Activated CD4-positive, CD25-positive, alpha-beta regulatory T cell treated with anti-CD3 and anti-CD28 coated beads, Interleukin-2, amount 50 U/mL, for 72 hours (primary cell): Measurements from ENCODE around the gene WNT5B.

Experiments used
- DNase-seq: peaks from one replicate; pipeline ENCODE4 v3.0.0; 2021

The WNT5B gene

DNA sequence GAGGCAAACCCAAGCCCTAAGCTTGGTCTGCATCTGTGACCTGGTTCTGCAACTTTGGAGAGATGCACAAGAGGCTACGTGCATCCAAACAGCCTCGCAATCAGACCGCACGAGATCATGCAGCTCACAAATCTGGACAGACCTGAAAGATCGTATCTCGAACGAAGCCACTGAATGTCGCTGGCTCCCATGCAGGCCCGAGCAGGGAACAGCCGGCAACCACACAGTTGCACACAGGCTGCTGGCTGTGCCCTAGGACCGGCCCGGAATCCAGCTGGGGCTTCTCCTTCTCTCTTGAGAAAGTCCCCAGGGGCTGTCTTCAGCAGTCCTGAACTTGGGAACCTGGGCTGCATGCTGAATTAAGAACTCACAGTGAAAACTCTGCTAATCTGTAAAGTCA lies 27.9 kb downstream of the WNT5B start:
- no peak for DNase-seq

DNA sequence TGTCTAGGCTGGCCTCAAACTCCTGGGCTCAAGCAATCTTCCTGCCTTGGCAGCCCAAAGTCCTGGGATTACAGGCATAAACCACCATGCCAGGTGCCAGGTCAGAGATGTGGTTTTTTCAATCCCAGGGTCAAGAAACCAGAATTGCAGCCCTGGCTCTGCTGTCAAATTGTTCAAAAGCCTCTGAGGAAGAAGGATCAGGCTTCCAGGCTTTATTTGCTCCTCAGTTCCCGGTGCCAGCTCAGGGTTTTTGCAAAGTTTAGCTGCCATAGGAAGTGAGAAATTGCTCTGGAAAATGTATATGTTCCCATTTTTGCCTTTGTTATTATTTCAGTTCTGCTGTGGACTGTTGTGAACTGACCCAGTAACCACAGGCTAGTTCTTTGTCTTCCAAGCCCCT lies 28.7 kb downstream of the WNT5B start:
- DNase-seq: no peak

DNA sequence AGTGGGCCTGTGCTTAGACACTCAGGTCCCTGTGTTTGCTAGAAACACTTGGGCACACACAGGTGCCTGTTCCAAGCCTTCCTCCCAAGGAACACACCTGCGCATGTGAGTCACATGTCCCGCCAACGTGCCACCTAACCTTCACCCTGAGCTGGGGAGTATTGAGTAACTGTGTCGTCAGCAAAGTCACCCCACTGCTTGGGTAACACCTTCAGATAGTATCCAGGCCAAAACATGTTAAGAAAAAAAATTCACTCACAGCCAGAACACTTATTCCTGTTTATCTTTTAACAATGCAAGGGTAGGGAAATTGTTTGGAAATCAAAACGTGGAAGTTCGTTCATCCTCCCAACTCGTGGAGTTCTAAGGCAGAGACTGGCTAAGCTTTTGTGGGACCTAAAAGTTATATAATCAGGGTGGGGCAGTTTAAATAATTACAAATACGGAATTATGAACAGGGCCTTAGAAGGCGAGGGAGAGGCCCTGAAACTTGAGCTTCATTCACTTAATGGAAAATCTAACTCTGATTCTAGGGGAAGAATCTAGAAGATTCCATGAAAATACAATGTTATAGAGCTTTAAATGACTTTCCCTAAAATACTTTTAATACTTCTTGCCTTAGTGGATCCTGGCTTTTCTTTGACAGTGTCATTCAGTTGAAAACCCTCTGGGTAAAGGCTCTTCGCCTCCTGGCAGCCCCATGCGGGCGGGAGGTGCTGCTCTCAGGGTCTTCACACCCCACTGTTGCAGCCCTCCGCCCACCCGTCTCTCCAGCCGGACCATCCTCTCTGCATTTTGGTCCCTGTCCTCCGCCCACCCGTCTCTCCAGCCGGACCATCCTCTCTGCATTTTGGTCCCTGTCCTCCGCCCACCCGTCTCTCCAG lies 31.5 kb downstream of the WNT5B start:
- no peak for DNase-seq

DNA sequence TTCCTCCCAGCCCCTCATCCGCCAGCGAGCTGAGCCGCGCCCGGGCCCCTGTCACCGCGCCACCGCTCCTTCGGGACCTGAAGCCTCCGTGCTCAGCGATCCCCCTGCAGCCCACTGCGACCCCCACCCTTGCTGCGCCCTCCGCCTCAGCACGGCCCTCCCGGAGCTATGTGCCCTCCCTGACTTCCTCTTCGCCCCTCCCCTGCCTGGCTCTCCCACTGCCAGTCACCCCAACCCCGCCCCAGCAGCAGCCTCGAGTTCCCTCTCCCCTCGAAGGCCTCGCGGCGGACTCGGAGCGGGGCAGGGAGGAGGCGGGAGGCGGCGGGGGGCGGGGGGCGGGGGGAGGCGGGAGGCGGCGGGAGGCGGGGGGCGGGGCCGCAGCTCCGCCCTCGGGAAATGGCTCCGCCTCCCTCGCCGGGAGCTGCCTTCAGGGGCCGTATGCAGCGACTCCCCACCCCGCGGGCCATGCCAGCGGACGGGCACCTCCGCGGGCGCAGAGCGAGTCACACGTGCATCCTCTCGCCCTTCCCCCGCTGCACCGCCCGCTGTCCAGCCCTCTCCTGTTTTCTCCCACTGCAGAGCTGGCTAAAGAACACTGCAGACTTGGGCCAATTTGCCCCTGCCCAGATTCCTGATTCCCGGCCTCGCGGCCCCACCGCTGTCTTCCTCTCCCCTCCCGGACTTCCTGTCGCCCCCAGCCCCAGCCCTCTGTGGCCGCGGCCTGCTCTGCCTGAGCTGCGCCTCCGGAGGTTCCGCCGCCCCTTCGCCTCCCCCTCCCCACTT lies 32.7 kb downstream of the WNT5B start:
- peak; percentile 73 for DNase-seq

DNA sequence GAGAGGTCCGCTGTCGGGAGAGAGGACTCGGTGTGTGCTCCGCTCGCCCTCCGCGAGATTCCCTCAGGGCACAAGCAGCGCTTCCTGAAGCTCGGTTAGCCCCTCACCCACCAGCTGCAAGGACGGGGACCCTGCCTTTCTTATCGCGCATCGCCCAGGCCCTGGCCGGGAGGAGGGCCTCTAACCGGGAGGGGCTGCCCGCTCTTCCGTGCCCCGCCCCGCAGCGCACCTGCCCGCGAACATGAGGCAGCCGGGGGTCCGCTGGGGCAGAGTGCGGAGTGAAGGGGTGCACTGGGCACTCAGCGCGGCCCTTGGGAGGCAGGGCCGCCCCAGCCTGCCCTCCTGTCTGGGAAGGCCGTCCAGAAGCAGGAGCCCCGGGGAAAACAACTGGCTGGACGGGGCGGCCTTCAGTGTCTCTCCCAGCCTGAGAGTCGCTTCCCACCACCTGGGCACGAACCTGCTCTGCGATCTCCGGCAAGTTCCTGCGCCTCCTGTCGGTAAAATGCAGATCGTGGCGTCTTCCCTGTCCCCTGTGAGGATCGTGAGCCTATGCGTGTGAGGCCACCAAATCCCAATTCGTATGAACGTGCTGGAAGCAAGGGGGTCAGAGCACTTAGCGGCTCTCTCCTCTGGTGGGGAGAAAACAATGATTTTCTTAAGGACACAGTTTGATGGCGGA lies 33.9 kb downstream of the WNT5B start:
- peak; percentile 33 for DNase-seq

DNA sequence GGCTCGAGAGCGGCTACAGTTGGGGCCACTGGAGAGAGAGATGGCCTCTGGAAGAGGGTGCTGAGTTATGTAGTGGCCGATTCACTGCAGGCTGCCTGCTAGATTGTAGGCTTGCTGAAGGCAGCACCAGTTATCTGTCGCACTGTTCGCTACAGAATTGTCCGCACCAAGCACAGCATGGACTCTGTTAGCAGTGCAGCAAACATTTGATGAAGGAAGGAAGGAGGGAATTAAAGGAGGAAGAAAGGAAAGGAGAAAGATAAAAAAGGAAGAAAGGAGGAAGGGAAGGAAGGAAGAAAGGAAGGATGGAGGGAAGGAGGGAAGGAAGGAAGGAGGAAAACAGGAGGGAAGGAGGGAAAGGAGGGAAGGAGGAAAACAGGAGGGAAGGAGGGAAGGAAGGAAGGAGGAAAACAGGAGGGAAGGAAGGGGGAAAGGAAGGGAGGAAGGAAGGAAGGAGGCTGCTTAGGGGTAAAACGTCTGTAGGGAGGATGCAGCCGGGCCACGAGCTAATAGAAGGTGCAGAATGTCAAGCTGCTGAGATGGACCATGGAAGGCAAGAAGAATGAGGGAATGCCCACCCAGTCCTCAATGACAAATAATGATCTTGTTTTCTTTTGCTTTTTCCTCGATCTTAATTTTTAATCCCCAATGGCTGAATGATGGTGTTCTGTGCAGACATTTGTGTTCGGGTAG lies 34.6 kb downstream of the WNT5B start:
- peak; percentile 28 for DNase-seq

DNA sequence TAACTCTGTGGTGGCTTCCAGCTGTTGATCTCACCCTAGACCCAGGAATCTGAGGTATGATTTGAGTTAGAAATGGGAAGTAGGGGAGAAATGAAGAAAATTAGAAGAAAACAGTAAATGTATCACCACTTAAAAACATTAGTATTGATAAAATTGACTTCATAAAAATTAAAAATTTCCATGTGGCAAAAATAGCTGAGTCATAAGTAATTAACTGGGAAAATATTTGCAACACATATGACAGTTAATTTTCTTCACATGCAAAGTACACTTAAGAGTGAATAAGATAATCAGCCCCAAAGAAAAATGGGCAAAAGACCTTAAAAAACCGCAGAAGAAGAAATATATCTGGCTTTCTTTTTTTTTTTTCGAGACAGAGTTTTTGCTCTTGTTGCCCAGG lies 36.3 kb downstream of the WNT5B start:
- no peak for DNase-seq

DNA sequence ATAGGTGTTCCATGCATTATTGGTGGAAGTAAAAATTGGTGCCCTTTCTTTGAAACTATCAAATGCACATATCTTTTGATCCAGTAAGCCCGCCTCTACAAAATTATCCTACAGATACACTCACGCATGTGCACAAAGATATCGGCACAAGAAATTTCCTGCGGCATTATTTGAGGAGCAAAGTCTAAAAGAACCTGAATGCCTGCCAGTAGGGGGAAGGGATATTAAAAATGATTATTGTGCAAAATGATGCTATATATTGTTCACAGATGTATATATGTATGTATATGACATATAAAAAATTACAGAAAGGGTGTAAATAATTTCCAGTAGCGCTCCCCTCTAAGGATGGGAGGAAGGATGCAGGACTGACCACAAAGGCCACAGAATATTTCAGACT lies 37.2 kb downstream of the WNT5B start:
- no peak for DNase-seq

DNA sequence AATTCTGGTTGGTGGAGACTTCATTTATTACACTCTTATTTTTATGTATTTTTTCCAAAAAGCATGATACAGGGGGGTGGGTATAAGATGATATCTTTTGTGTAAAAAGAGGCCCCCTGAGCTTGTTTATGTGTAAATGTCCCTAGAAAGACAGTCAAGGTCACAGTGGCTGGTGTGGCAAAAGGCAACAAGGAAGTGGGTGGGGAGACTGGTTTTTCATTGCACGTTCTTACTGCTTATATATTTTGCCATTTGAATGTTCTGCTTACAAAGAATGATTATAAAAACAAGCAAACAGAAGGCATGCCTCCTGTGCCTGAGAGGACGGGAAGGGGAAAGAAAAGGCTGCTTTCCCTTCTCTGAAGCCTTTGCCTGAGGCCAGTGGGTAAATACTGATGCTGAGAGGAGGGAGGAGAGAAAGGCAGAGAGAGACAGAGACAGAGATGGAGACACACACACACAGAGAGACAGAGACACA lies 37.7 kb downstream of the WNT5B start:
- DNase-seq: no peak

DNA sequence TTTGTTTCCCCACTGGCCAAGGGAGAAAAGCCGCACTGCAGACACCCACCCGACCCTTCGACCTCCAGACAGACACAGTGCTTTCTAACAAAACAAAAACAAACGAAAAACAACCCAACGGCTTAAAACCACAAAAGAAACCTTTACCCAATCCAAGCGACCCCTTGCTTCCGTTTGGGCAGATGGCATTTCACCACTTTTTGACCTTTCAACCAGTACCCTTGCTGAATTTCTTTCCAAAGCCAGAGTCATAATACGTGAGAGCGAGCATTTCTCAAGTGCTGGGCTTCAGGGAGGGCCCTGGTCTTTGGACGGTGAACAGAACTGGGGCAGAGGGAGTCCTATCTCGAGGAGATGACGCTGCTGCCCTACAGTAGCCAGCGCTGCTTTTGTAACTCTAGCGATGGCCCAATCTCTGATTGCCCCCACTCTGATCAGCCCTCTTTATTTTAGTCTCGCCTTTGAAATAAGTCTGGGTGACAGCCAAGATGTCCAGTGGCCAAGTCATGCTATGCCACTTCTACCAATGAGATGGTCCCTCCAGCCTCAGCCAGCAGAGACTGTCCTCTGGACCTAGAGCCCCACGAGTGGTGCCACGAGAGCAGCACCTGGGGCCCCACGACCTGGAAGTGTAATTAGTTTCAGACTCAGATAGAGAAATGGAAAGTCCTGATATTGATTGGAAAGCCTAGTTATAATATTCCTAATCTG lies 40.0 kb downstream of the WNT5B start:
- no peak for DNase-seq

DNA sequence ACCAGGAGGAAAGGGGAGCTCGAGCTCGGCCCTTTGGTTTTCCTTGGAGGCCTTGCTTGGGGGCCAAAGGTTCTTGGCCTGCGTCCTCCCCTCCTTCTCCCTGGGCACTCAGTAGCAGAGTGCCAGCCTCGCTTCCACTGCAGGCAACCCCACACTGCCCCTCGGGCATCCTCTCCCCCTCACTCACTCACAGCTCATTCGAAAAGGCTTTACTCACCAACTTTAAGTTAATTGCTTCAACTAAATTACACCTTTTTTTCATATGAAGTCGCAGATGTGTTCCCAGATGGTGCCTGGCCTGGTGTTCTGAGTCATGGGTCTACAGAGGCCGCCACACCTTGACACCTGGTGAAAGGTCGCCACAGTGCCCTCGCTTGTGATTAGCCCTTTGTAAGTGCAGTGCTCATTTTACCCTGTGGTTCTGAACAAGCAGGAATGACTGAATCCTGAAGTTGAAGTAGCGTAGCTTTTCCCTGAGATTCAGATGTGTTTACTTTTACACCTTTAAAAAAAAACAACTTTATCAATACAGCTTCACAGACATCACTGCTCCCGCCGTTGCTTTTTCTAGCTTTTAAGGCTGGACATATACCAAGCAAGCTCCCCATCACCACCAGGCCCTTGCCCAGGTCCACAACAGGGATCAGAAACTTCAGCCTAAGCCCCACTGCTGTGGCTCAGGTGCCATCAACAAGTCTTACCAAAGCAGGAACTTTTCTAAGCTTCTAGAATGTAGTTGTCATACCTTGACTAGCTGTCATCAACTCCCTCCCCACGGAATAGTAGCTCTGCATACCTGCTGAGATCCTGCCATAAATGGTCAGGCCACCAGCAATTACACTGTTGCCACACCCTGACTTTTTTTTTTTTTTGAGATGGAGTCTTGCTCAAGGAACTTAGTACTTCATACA lies 41.6 kb downstream of the WNT5B start:
- DNase-seq: no peak

DNA sequence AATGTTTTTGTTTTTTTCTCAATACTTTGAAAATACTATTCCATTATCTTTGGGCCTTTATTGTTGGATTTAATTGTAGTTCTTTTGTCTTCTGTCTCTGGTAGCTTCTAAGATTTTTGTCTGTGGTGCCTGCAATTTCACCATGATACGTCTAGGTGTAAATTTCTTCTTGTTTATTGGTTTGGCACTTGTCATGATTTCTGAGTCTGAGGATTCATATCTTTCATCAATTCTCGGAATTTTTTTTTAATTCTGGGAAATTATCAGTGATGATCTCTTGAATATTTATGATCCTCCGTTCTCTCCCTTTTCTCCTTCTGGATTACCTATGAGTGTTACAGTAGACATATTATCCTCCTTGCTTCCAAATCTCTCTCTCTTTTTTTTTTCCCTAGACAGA lies 47.0 kb downstream of the WNT5B start:
- DNase-seq: no peak

DNA sequence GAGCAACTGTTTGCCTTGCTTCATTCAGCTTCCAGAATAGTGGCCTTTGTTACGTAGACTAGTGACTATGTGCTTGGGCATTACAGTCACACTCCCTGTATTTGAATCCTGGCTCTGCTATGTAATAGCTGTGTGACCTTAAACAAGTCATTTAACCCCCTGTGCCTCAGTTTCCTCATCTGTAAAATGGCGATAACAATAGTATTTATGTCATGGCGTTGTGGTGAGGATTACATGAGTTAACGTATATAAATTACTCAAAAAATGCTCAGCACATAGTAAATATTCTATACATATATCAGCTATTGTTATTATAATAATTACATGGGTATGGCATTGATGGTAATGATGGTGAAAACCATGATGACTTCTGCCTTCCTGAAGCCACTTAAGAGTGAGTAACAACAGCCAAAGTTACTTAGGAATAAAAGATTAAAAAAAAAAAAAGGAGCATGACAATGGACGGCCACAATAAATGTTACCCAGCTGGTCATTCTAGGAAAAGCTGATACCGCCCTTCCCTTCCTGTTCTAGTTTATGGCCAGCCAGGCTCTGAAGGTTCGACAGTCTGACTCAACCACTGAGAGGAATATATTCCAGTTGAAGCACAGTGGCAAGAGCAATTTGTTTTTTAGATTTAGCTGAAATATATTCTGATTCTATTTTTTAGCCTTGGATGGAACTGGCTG lies 51.9 kb downstream of the WNT5B start:
- DNase-seq: no peak

DNA sequence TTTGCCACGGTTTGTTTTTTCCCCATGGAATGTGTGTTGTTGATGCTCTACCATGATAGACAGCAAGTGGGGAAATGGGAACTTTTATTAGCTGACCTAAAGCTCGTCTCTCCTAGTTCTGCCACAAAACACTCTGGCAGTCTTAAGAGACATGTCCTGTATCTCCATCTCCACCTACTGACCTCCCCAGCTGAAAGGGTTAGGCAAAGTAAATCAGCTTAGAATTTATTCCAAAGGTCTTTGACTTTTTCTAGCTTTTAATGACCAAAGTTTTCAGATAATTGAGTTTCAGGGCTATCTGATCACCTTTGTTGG lies 52.4 kb downstream of the WNT5B start:
- DNase-seq: no peak

DNA sequence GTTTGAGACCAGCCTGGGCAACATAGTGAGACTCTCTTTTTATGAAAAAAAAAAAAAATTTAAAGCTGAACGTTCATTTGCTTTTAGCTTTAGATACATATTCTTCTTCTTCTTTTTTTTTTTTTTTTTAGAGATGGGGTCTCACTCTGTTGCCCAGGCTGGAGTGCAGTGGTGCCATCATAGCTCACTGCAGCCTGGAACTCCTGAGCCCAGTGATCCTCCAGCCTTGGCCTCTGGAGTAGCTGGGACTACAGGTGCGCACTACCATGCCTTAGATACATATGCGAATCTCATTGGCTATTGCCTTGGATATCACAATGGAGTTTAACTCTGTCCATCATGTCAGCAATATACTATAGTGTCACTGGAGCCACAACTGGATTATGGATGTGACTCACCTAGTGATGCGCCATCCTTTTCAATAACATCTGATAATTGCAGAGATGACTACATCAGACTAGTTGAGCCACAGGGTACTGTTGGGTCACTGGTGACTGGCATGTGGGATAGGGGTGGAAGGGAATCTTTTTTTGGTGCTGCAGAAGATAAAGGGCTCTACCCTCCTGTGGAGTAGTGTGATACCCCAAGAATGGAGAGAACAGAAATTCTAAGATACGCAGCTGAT lies 59.2 kb downstream of the WNT5B start:
- no peak for DNase-seq

DNA sequence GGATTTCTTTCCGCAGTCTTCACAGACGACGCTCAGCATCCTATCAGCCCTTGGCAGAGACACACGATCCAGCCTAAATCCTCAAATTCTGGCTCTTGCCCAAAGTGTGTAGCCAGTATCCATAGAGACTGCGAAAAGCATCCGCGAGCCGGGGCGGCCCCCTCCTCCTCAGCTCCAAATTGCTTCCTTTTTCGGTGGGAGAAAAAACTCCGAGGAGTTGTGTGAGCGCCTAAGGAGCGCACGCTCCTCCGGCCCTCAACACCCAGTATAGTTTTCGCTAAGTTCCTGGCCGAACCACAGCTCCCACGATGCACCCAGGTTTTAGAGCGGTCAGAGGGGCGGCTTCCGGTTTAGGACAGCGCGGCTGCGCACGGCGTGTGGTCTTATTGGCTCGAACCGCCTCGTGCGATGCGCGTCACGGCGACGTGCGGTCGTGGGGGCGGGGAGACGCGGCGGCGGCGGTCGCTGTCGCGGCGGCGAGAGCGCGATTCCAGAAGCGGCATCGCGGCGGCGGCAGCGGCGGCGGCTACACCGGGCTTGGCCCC lies 61.6 kb downstream of the WNT5B start, which contains the start of gene ADIPOR2:
Gene ADIPOR2 (plus strand): TSS at position 493 of the 545 bp plus-strand sequence. CDS start 63,274 bp downstream, outside the sequence.
- DNase-seq: peak; percentile 95

DNA sequence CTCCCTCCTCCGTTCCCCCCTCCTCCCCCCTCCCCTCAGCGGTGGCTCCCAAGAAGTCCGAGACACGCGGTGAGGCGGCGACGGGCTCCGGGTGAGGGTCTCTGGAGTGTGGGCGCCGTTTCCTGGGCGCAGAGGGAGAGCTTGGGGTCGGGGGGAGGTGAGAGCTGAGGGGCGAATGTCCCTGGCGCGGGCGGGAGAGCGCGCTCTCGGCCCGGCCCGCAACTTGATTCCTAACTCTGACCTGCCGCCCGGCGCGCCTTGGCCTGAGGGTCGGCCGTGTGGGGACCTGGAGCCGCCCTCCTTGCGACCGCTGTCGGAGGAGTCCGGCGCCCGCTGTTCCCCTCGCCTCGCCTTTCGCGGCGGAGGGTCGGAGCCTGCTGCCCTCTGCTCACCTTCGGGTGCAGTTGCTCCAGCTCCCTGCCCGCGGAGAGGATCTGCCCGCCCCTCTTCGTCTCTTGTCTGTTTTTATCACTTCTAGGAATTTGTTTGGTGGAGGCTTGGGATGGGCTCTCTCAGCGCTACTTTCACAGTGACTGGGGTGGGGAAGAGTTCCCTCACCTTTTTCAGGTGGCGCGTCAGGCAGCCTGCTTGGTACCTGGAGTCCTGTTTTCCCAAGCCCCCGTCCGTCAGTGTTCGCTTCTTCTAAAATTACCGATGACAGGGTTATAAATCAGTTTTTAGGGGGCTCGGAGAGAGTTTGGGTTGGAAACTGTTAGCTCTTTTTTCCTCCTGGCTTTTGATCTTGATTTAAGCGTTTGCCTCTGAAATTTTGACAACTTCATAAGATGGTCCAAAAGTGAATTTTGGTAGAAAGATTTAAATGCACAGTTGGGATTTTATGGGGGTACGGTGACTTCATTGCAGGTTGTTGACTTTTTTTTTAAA lies 62.3 kb downstream of the WNT5B start:
- no peak for DNase-seq

DNA sequence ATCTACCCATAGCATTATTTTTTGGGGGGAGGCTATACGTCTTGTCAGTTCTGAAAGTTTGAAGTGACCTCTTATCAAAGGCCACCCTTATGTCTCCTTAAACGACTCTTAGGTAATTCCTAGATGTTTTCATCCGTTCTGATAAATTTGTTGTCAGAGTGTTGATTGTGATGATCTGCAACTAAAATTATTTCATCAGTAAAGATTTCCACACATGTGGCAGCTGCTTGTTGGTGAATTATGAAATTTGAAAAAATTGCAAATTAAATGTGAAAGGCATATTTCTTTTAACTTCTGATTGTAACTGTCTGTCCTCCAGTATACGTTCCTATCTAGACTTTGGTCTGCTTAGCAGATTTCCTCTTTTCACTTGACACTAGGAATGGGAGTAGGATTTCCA lies 63.2 kb downstream of the WNT5B start:
- DNase-seq: no peak
